Activated T-helper 1 cell treated with anti-CD3 and anti-CD28 coated beads, Interleukin-12 subunit alpha, Interleukin-12 subunit beta, Interleukin-2, Interleukin-4 antibody, amounts not matched to agents 30 ng/mL and 10 ng/mL and 1 ng/mL, durations not matched to agents 14 hours and 24 hours and 36 hours (primary cell): ENCODE measurements around the gene VRK1. TPM values are rescaled to one million over a fixed set of nuclear protein-coding genes. Genes with fewer than 3 reads are reported as not detected.

Experiments
- DNase-seq: peaks from one replicate; pipeline ENCODE4 v3.0.0; 2021; ENCODE audit warnings: low spot score
- H3K27ac Mint-ChIP-seq: one replicate; pipeline ENCODE4 v1.8.0; 2021; ENCODE audit warnings: mild to moderate bottlenecking, mixed read lengths
- H3K27me3 Mint-ChIP-seq: one replicate; pipeline ENCODE4 v1.8.0; 2022; ENCODE audit warnings: mild to moderate bottlenecking, moderate library complexity, mixed read lengths; ENCODE audit not compliant: insufficient read depth
- H3K36me3 Mint-ChIP-seq: one replicate; pipeline ENCODE4 v1.8.0; 2021; ENCODE audit warnings: low read depth, mixed read lengths
- H3K4me1 Mint-ChIP-seq: one replicate; pipeline ENCODE4 v1.8.0; 2021; ENCODE audit warnings: low read depth, mixed read lengths
- H3K4me3 Mint-ChIP-seq: one replicate; pipeline ENCODE4 v1.8.0; 2021; ENCODE audit warnings: mild to moderate bottlenecking, moderate library complexity, mixed read lengths
- H3K9me3 Mint-ChIP-seq: one replicate; pipeline ENCODE4 v1.8.0; 2021; ENCODE audit warnings: mixed read lengths
- intact Hi-C: fragments of 100-400 bp; cut with micrococcal nuclease; formaldehyde crosslinking; loops from one replicate; pipeline ENCODE4 v1.15.1; 2024
- total RNA-seq: library from RNA; stranded (reverse); gene quantifications from 2 replicates; pipeline ENCODE4 v1.2.3, GENCODE V29; 2022

The VRK1 gene, protein sequence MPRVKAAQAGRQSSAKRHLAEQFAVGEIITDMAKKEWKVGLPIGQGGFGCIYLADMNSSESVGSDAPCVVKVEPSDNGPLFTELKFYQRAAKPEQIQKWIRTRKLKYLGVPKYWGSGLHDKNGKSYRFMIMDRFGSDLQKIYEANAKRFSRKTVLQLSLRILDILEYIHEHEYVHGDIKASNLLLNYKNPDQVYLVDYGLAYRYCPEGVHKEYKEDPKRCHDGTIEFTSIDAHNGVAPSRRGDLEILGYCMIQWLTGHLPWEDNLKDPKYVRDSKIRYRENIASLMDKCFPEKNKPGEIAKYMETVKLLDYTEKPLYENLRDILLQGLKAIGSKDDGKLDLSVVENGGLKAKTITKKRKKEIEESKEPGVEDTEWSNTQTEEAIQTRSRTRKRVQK
- 72.1 and 79.4 TPM in 2 replicates for total RNA-seq

GRCh38 chr14:96796851-96797581 is at the start of gene VRK1:
VRK1 (plus strand) TSS chr14:96797382; CDS start chr14:96833472, 36,090 bp downstream.
- intact Hi-C loops = loop anchor here (1.0 to 5.0 kb wide), 4 partner anchors 35 to 405 kb away; partner anchors contain the start of genes AK7 and PAPOLA
- Mint-ChIP-seq H3K27me3 (peaks cover 9% of the 10 kb centered on the region), H3K4me3 (peak within 1 kb of the TSS; percentile 91), H3K36me3 (peaks cover 7% of the 10 kb centered on the region), H3K9me3 (no peaks in the 10 kb centered on the region), H3K4me1 (peaks cover 45% of the 10 kb centered on the region), H3K27ac (peak within 1 kb of the TSS; percentile 82)
- peak; percentile 91 for DNase-seq

- no peak overlapping the region for H3K27ac Mint-ChIP-seq
- H3K9me3 Mint-ChIP-seq = no peaks in the 10 kb centered on the region
Observed at GRCh38 chr14:96747608-96748007, 49.6 kb upstream of the VRK1 start.

DNA sequence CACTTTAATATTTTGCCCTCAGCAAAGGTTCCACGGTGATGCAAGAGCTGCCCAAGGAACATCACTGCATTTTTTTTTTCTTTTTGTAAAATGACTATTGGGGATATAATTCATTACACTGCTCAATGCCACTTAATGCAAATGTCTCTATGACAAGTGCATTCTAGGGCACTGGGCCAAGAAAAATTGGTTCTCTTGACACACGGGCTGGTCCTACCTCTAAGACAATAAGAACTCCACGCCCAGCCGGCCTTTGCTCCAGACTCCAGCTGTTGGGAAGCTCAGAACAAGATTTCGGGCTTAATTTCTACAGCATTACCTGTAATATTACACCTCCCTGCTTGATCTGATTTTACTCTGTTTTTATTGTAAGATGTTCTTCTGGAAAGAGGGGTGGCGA is 48.8 kb upstream of the VRK1 start:
- Mint-ChIP-seq H3K27ac (no peak overlapping the region), H3K9me3 (no peaks in the 10 kb centered on the region), H3K4me3 (no peak overlapping the region), H3K4me1 (no peaks in the 10 kb centered on the region), H3K36me3 (no peaks in the 10 kb centered on the region), H3K27me3 (peaks cover 23% of the 10 kb centered on the region)
- DNase-seq = no peak
- intact Hi-C loops = no loop called here

More at GRCh38 chr14:96747608-96748007, 49.6 kb upstream of the VRK1 start:
- Mint-ChIP-seq H3K27me3 (peaks cover 26% of the 10 kb centered on the region), H3K4me3 (no peak overlapping the region), H3K36me3 (no peaks in the 10 kb centered on the region), H3K4me1 (peaks cover under 1% of the 10 kb centered on the region)
- intact Hi-C loops = no loop called here
- DNase-seq = no peak

DNA sequence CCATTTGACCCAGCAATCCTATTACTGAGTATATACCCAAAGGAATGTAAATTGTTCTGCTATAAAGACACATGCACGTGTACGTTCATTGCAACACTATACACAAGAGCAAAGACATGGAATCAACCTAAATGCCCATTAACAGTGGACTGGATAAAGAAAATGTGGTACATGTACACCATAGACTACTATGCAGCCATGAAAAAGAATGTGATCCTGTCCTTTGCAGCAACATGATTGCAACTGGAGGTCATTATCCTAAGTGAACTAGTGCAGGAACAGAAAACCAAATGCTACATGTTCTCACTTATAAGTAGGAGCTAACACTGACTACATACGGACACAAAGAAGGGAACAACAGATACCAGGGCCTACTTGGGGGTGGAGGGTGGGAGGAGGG is 45.7 kb upstream of the VRK1 start:
- no peak for DNase-seq
- Mint-ChIP-seq H3K27me3 (peaks cover 8% of the 10 kb centered on the region), H3K27ac (no peak overlapping the region), H3K4me1 (no peaks in the 10 kb centered on the region), H3K4me3 (no peak overlapping the region), H3K9me3 (no peaks in the 10 kb centered on the region), H3K36me3 (no peaks in the 10 kb centered on the region)
- intact Hi-C loops = no loop called here

GRCh38 chr14:96752125-96752524 is 45.1 kb upstream of the VRK1 start:
- Mint-ChIP-seq H3K27me3 (peaks cover 6% of the 10 kb centered on the region), H3K9me3 (no peaks in the 10 kb centered on the region), H3K27ac (no peak overlapping the region), H3K36me3 (no peaks in the 10 kb centered on the region), H3K4me1 (no peaks in the 10 kb centered on the region), H3K4me3 (no peak overlapping the region)
- intact Hi-C loops = no loop called here
- no peak for DNase-seq

DNA sequence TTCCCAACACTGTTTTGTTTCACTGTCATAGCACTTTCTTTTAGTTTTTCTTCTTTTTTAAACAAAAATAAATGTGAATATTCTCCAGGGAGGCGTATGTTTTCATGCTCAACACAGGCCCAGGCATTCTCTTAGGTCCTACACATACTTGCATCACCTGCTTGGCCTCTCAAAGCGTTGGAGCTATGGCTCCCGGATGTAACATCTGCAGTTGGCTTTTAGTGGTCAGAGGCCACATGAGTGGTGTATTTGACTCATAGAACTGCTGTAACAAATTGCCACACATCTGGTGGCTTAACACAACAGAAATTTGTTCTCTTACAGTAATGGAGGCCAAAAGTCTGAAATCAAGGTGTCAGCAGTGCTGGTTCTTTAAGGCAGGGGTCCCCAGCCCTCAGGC is 44.6 kb upstream of the VRK1 start:
- Mint-ChIP-seq H3K27me3 (peaks cover 6% of the 10 kb centered on the region), H3K36me3 (no peaks in the 10 kb centered on the region), H3K4me3 (no peak overlapping the region), H3K27ac (no peak overlapping the region), H3K4me1 (no peaks in the 10 kb centered on the region), H3K9me3 (no peaks in the 10 kb centered on the region)
- intact Hi-C loops = no loop called here
- no peak for DNase-seq

- Mint-ChIP-seq H3K4me1 (no peaks in the 10 kb centered on the region), H3K36me3 (no peaks in the 10 kb centered on the region), H3K27me3 (peaks cover 6% of the 10 kb centered on the region), H3K4me3 (no peak overlapping the region), H3K27ac (no peak overlapping the region), H3K9me3 (no peaks in the 10 kb centered on the region)
- DNase-seq = no peak
- intact Hi-C loops = no loop called here
Observed at GRCh38 chr14:96754162-96754844, 42.9 kb upstream of the VRK1 start.

GRCh38 chr14:96754845-96755184 is 42.4 kb upstream of the VRK1 start:
- DNase-seq = no peak
- Mint-ChIP-seq H3K9me3 (no peaks in the 10 kb centered on the region), H3K4me3 (no peak overlapping the region), H3K27me3 (peaks cover 3% of the 10 kb centered on the region), H3K27ac (no peak overlapping the region), H3K4me1 (no peaks in the 10 kb centered on the region), H3K36me3 (no peaks in the 10 kb centered on the region)
- intact Hi-C loops = no loop called here

DNA sequence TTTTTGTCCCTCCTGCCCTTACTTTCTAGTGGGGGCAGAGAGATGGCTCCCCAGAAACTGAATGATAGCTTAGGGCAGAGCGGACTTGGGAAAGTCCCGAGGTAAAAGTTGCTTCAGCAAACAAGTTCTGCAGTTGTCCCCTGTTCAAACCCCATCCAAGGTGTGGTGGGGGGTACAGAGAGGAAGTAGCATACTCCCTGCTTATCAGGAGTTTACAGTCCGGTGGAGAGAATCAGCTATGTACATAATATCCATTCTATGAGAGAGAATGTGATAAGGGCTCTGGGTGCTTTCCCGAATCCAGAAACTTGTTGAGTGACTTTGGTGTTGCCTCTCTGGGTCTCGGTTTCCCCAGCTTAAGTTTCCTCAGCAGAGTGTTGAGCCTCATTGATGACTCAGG is 40.4 kb upstream of the VRK1 start:
- H3K4me1 Mint-ChIP-seq = no peaks in the 10 kb centered on the region
- H3K9me3 Mint-ChIP-seq = no peaks in the 10 kb centered on the region
- H3K4me3 Mint-ChIP-seq = no peak overlapping the region
- no peak for DNase-seq
- intact Hi-C loops = no loop called here
- peaks cover 2% of the 10 kb centered on the region for H3K27me3 Mint-ChIP-seq
- no peaks in the 10 kb centered on the region for H3K36me3 Mint-ChIP-seq
- no peak overlapping the region for H3K27ac Mint-ChIP-seq

GRCh38 chr14:96757456-96757855 is 39.7 kb upstream of the VRK1 start:
- Mint-ChIP-seq H3K27ac (no peak overlapping the region), H3K9me3 (no peaks in the 10 kb centered on the region), H3K4me1 (peaks cover 2% of the 10 kb centered on the region), H3K36me3 (no peaks in the 10 kb centered on the region), H3K27me3 (peaks cover 4% of the 10 kb centered on the region), H3K4me3 (no peak overlapping the region)
- DNase-seq = no peak
- intact Hi-C loops = no loop called here

GRCh38 chr14:96761066-96761465 is 36.1 kb upstream of the VRK1 start:
- intact Hi-C loops = no loop called here
- Mint-ChIP-seq H3K4me1 (peaks cover 5% of the 10 kb centered on the region), H3K27ac (no peak overlapping the region), H3K36me3 (no peaks in the 10 kb centered on the region), H3K9me3 (no peaks in the 10 kb centered on the region), H3K27me3 (peaks cover 4% of the 10 kb centered on the region), H3K4me3 (no peak overlapping the region)
- no peak for DNase-seq

DNA sequence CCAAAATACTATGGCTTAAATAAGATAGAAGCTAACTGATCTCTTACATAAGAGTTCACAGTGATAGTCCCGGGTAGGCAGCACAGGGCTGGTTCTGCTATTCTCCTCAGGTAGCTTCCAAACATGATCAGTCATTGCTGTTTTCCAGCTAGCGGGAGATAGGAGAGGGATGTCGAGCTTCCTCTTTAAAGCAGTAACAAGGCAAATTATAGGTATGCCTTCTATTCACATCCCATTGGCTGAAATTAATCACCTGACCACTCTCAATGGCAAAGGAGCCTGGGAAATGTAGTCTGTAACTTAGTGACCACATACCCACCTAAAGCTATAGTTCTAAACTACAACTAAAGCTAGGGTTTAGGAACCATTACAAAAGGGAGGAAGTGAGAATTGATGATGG is 34.5 kb upstream of the VRK1 start:
- intact Hi-C loops = loop anchor here (1.0 kb wide), 1 partner anchor 35 kb away; the partner anchor contains the start of gene VRK1
- Mint-ChIP-seq H3K4me3 (no peak overlapping the region), H3K27me3 (peaks cover 4% of the 10 kb centered on the region), H3K27ac (no peak overlapping the region), H3K4me1 (peaks cover 5% of the 10 kb centered on the region), H3K36me3 (no peaks in the 10 kb centered on the region), H3K9me3 (no peaks in the 10 kb centered on the region)
- DNase-seq = peak; percentile 4

DNA sequence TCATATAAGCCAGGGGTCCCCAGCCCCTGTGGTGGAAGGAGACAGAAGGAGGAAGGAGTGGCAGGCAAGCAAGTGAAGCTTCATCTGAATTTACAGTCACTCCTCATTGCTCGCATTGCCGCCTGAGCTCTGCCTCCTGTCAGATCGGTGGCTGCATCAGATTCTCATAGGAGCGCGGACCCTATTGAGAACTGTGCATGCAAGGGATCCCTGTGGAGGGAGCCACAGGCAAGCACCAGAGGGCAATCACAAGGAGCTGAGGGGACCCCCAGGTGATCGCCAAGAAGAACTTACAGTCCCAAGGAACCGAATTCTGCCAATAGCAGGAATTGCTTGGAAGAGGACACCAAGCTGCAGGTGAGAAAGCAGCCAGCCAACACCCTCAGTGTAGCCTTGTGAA is 33.2 kb upstream of the VRK1 start:
- H3K27me3 Mint-ChIP-seq = peaks cover 4% of the 10 kb centered on the region
- no peaks in the 10 kb centered on the region for H3K36me3 Mint-ChIP-seq
- H3K9me3 Mint-ChIP-seq = no peaks in the 10 kb centered on the region
- H3K27ac Mint-ChIP-seq = no peak overlapping the region
- intact Hi-C loops = no loop called here
- H3K4me3 Mint-ChIP-seq = no peak overlapping the region
- H3K4me1 Mint-ChIP-seq = peaks cover 5% of the 10 kb centered on the region
- DNase-seq = no peak
